HL-60 (cell line): ENCODE results near the gene FHIT.

Experiments used
- CTCF ChIP-seq: IDR thresholded peaks from one replicate; pipeline ENCODE4 v1.5.1; 2011; ENCODE audit warnings: low read length, control low read depth, inconsistent platforms; ENCODE audit not compliant: insufficient read depth
- GABPA ChIP-seq: IDR thresholded peaks from 2 replicates; pipeline ENCODE4 v1.6.1; 2012; ENCODE audit warnings: low read depth
- POLR2AphosphoS5 ChIP-seq: IDR thresholded peaks from 2 replicates; pipeline ENCODE4 v1.6.1; 2012; ENCODE audit warnings: low read depth
- REST ChIP-seq: IDR thresholded peaks from 2 replicates; pipeline ENCODE4 v1.6.1; 2012; ENCODE audit warnings: low read depth; ENCODE audit not compliant: insufficient replicate concordance

GRCh38 chr3:61231693-61232092 lies 19.6 kb downstream of the FHIT start:
- TF ChIP-seq POLR2AphosphoS5 = no peak
- no peak for TF ChIP-seq CTCF
- TF ChIP-seq REST = no peak
- TF ChIP-seq GABPA = no peak
